HEK293 (cell line): ENCODE results near the gene SFSWAP.

Source experiments
- CTCF ChIA-PET: fragments of 350-600 bp; formaldehyde crosslinking; extraction: SDS; loops from one replicate; lab custom pipeline; 2021; ENCODE audit warnings: antibody characterized with exemption; lab: Yijun Ruan, JAX
- POLR2A ChIA-PET: fragments of 300-600 bp; formaldehyde crosslinking; extraction: SDS; loops from one replicate; lab custom pipeline; 2020; ENCODE audit warnings: antibody characterized with exemption, inconsistent platforms; lab: Yijun Ruan, JAX
- H3K27ac ChIP-seq: fragments of 200-500 bp; sonication (Bioruptor generic); 2 replicates; pipeline ENCODE4 v1.5.1; 2014; ENCODE audit warnings: low read depth, low read length, control low read depth, inconsistent platforms; ENCODE audit errors: extremely low read depth
- H3K36me3 ChIP-seq, 2 experiments: fragments of 200-500 bp in 1 of 2; sonication (Bioruptor generic) in 1 of 2; 1 replicate in 1 of 2; 2 replicates in 1 of 2; pipeline ENCODE4 v1.5.1; 2014 to 2017; ENCODE audit warnings: inconsistent platforms in 2 of 2, low read length in 2 of 2; ENCODE audit not compliant: control insufficient read depth in 2 of 2, insufficient read depth in 1 of 2
- H3K4me1 ChIP-seq: fragments of 200-500 bp; sonication (Bioruptor generic); 2 replicates; pipeline ENCODE4 v1.5.1; 2014; ENCODE audit warnings: mild to moderate bottlenecking, low read length, inconsistent platforms; ENCODE audit not compliant: control insufficient read depth, insufficient read depth
- H3K4me3 ChIP-seq: 2 replicates; pipeline ENCODE4 v1.5.1; 2011; ENCODE audit warnings: low read depth, mild to moderate bottlenecking, control low read depth, low read length, moderate library complexity
- H3K9me3 ChIP-seq: fragments of 200-500 bp; sonication (Bioruptor generic); 2 replicates; pipeline ENCODE4 v1.5.1; 2014; ENCODE audit warnings: low read depth, low read length, inconsistent platforms; ENCODE audit not compliant: control insufficient read depth, insufficient read depth
- GLI2 ChIP-seq: fragments of 450-650 bp; formaldehyde crosslinking; IDR thresholded peaks from 2 replicates; pipeline ENCODE4; 2017; ENCODE audit warnings: missing biosample characterization, missing genetic modification characterization, low read depth, borderline replicate concordance
- HOXC10 ChIP-seq: sonication (generic); formaldehyde crosslinking; IDR thresholded peaks from 2 replicates; pipeline ENCODE4 v1.8.1; 2023; ENCODE audit warnings: mild to moderate bottlenecking, missing genetic modification reagents
- OVOL3 ChIP-seq: fragments of 450-650 bp; formaldehyde crosslinking; IDR thresholded peaks from 2 replicates; pipeline ENCODE4 v1.5.1; 2016; ENCODE audit warnings: missing biosample characterization, missing genetic modification characterization
- SETDB1 ChIP-seq: IDR thresholded peaks from one replicate; pipeline ENCODE4 v1.6.1; 2017; ENCODE audit warnings: mild to moderate bottlenecking, low read length, moderate library complexity, mixed read lengths; ENCODE audit not compliant: insufficient read length
- SP3 ChIP-seq: fragments of 450-650 bp; formaldehyde crosslinking; IDR thresholded peaks from 2 replicates; pipeline ENCODE4 v1.5.1; 2016; ENCODE audit warnings: missing biosample characterization, missing genetic modification characterization
- TRIM28 ChIP-seq: IDR thresholded peaks from 2 replicates; pipeline ENCODE4 v1.6.1; 2011; ENCODE audit warnings: low read length, control low read depth, borderline replicate concordance
- TSHZ1 ChIP-seq: fragments of 450-650 bp; formaldehyde crosslinking; IDR thresholded peaks from 2 replicates; pipeline ENCODE4 v1.5.1; 2016; ENCODE audit warnings: missing biosample characterization, missing genetic modification characterization, borderline replicate concordance
- ZBTB44 ChIP-seq: fragments of 450-650 bp; IDR thresholded peaks from 2 replicates; pipeline ENCODE4 v1.5.1; 2018; ENCODE audit warnings: missing biosample characterization, mild to moderate bottlenecking, missing genetic modification characterization
- ZNF16 ChIP-seq: fragments of 450-650 bp; formaldehyde crosslinking; IDR thresholded peaks from 2 replicates; pipeline ENCODE4 v1.5.1; 2016; ENCODE audit warnings: low read depth, missing biosample characterization, missing genetic modification characterization
- ZNF24 ChIP-seq: fragments of 450-650 bp; formaldehyde crosslinking; IDR thresholded peaks from 2 replicates; pipeline ENCODE4 v1.5.1; 2016; ENCODE audit warnings: missing biosample characterization, missing genetic modification characterization
- ZNF274 ChIP-seq, 2 experiments: fragments of 200-500 bp in 1 of 2; fragments of 450-650 bp in 1 of 2; sonication (Bioruptor generic) in 1 of 2; formaldehyde crosslinking in 1 of 2; IDR thresholded peaks; 2 replicates each; pipeline versions ENCODE4 v1.5.1 to v1.6.1; 2014 to 2016; ENCODE audit warnings: borderline replicate concordance in 1 of 2, inconsistent platforms in 1 of 2, low read length in 1 of 2, missing biosample characterization in 1 of 2, missing genetic modification characterization in 1 of 2
- ZNF324 ChIP-seq: fragments of 450-650 bp; formaldehyde crosslinking; IDR thresholded peaks from 2 replicates; pipeline ENCODE4 v1.5.1; 2016; ENCODE audit warnings: missing biosample characterization, missing genetic modification characterization
- ZNF350 ChIP-seq: fragments of 450-650 bp; formaldehyde crosslinking; IDR thresholded peaks from 2 replicates; pipeline ENCODE4 v1.5.0; 2017; ENCODE audit warnings: missing biosample characterization, mild to moderate bottlenecking, missing genetic modification characterization
- ZNF354C ChIP-seq: fragments of 450-650 bp; formaldehyde crosslinking; IDR thresholded peaks from 2 replicates; pipeline ENCODE4 v1.5.1; 2016; ENCODE audit warnings: missing biosample characterization, missing genetic modification characterization, low read depth, borderline replicate concordance
- ZNF391 ChIP-seq: fragments of 450-650 bp; formaldehyde crosslinking; IDR thresholded peaks from 2 replicates; pipeline ENCODE4 v1.5.1; 2016; ENCODE audit warnings: low read depth, missing biosample characterization, missing genetic modification characterization, borderline replicate concordance
- ZNF513 ChIP-seq: fragments of 450-650 bp; IDR thresholded peaks from 2 replicates; pipeline ENCODE4 v1.5.1; 2018; ENCODE audit warnings: missing biosample characterization, missing genetic modification characterization
- ZNF544 ChIP-seq: fragments of 450-650 bp; formaldehyde crosslinking; IDR thresholded peaks from 2 replicates; pipeline ENCODE4 v1.5.0; 2017; ENCODE audit warnings: missing biosample characterization, missing genetic modification characterization
- ZNF549 ChIP-seq: fragments of 450-650 bp; IDR thresholded peaks from 2 replicates; pipeline ENCODE4 v1.5.1; 2018; ENCODE audit warnings: missing biosample characterization, missing genetic modification characterization, mild to moderate bottlenecking, inconsistent platforms, moderate library complexity
- ZNF555 ChIP-seq: fragments of 450-650 bp; formaldehyde crosslinking; conservative IDR thresholded peaks from 2 replicates; pipeline ENCODE4 v1.5.1; 2017; ENCODE audit warnings: missing biosample characterization, mild to moderate bottlenecking, missing genetic modification characterization, inconsistent platforms
- ZNF558 ChIP-seq: fragments of 450-650 bp; formaldehyde crosslinking; IDR thresholded peaks from 2 replicates; pipeline ENCODE4 v1.5.1; 2016; ENCODE audit warnings: missing biosample characterization, missing genetic modification characterization
- ZNF571 ChIP-seq: fragments of 450-650 bp; formaldehyde crosslinking; IDR thresholded peaks from 2 replicates; pipeline ENCODE4 v1.5.0; 2017; ENCODE audit warnings: missing biosample characterization, missing genetic modification characterization
- ZNF623 ChIP-seq: fragments of 450-650 bp; formaldehyde crosslinking; IDR thresholded peaks from 2 replicates; pipeline ENCODE4 v1.5.1; 2016; ENCODE audit warnings: missing biosample characterization, missing genetic modification characterization
- ZNF658 ChIP-seq: fragments of 450-650 bp; formaldehyde crosslinking; IDR thresholded peaks from 2 replicates; pipeline ENCODE4; 2016; ENCODE audit warnings: missing biosample characterization, missing genetic modification characterization
- ZNF792 ChIP-seq: fragments of 450-650 bp; formaldehyde crosslinking; IDR thresholded peaks from 2 replicates; pipeline ENCODE4 v1.5.1; 2016; ENCODE audit warnings: missing biosample characterization, missing genetic modification characterization

Gene SFSWAP

DNA sequence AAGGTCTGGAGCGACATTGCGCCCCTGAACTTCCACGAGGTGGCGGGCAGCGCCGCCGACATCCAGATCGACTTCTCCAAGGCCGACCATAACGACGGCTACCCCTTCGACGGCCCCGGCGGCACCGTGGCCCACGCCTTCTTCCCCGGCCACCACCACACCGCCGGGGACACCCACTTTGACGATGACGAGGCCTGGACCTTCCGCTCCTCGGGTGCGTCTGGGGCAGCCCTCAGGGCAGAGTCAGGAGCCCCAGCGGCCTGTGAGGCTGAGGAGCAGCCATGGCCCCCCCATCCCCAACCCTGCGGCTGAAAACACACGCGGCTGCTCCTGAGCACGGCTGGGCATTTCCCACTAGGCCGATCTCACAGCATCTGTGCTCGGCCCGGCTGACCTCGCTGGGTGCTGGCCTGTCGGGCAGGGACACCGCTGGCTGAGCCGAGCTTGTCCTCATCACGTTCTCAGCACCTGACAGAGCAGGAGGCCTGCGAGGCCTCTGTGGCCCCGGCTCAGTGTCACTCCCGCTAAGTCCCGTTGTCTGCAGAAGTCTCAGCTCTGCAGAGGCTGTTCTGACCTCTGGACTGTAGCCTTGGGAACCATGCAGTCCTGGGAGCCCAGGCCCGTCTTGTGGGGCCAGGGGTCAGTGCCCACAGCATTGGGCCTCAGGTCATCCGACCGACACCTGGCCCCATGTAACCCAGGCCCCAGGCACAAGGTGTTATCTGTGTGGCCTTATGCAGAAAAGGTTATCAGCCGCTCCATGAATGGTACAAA is 129.9 kb downstream of the SFSWAP start (continued):
- no peak for TF ChIP-seq ZNF16 (tag by site-specific recombination)

DNA sequence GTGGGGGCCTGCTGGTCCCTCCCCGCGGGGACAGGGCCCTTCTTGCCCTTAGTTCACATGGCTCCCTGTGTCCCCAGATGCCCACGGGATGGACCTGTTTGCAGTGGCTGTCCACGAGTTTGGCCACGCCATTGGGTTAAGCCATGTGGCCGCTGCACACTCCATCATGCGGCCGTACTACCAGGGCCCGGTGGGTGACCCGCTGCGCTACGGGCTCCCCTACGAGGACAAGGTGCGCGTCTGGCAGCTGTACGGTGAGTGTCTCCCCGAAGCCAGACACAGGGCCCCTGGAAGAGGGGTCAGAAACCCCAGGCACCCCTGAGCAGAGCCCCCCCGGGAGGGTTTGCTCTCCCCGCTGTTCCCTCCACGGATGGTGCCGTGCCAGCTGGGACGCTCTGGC is 130.7 kb downstream of the SFSWAP start:
- TF ChIP-seq ZNF571 (tag by site-specific recombination) (no peak), ZNF658 (tag by site-specific recombination) (no peak), SETDB1 (no peak), ZNF544 (no peak), ZNF555 (no peak), ZNF24 (no peak)
- Histone ChIP-seq H3K9me3 (no peaks in the 10 kb centered on the region), H3K4me3 (no peak overlapping the region), H3K4me1 (no peaks in the 10 kb centered on the region), H3K27ac (no peak overlapping the region), H3K36me3 (peaks cover 0 to 3% of the 10 kb centered on the region in 2 experiments; a peak in 1 of 3 replicates)
- ChIA-PET CTCF (no interaction called here), POLR2A (no interaction called here)

DNA sequence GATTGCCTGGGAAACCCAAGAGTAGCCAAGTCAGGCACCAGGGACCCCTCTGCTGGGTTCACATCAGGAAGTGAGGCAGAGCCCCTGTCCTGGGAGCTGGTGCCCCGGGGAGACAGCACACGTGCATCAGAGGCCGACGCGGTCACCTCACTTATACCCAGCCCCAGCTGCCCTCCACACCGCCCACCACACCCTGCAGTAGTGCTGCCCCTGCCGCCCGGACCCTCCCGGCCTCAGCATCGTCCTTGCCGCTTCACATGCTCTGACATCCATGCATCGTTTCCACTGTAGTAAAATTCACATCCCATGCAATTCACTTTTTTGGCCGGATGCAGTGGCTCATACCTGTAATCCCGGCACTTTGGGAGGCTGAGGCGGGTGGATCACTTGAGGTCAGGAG is 131.3 kb downstream of the SFSWAP start:
- Histone ChIP-seq H3K9me3 (no peaks in the 10 kb centered on the region), H3K36me3 (peaks cover 0 to 3% of the 10 kb centered on the region in 2 experiments; a peak in 1 of 3 replicates), H3K4me3 (no peak overlapping the region), H3K4me1 (no peaks in the 10 kb centered on the region), H3K27ac (no peak overlapping the region)
- ChIA-PET CTCF (interaction anchor here (0.5 kb wide), 1 partner anchor 789 kb away, joined by 5 read pairs; no protein-coding TSS in a partner anchor), POLR2A (no interaction called here)
- TF ChIP-seq ZNF324 (tag by site-specific recombination) (no peak), ZNF549 (tag by site-specific recombination) (no peak), HOXC10 (CRISPR knock-in tag) (no peak), ZNF391 (tag by site-specific recombination) (no peak), ZNF274 (IDR thresholded peaks at IDR 0.05; ENCODE audit: low read length) (no peak), ZNF274 (tag by site-specific recombination; IDR thresholded peaks at IDR 0.05; ENCODE audit: borderline replicate concordance) (no peak), ZNF513 (tag by site-specific recombination) (no peak), OVOL3 (tag by site-specific recombination) (no peak), TSHZ1 (tag by site-specific recombination) (no peak), SP3 (tag by site-specific recombination) (no peak), ZNF792 (tag by site-specific recombination) (no peak), ZBTB44 (no peak), ZNF623 (tag by site-specific recombination) (no peak), ZNF350 (no peak), TRIM28 (no peak), ZNF558 (tag by site-specific recombination) (no peak), GLI2 (tag by site-specific recombination) (no peak), ZNF354C (tag by site-specific recombination) (no peak)
